Endometrial microvascular endothelial cells (primary cell): ENCODE data around the gene GNAI3. TPM values are rescaled to one million over a fixed set of nuclear protein-coding genes. Genes with fewer than 3 reads are reported as not detected.

Source experiments
- in situ Hi-C: cut with HindIII; loops from 2 replicates; pipeline ENCODE4 v1.10.0; 2017; ENCODE audit warnings: low sequenced_read_pairs, low pct_unique_long_range_greater_than_20kb; ENCODE audit errors: inconsistent ontology term
- total RNA-seq: library from RNA; depleted of rRNA; stranded (reverse); fragments of >200 nt; gene quantifications from one replicate; pipeline ENCODE4 v1.2.3, GENCODE V29; 2015; ENCODE audit errors: inconsistent ontology term

GNAI3 gene
- 15.3 TPM for total RNA-seq

- in situ Hi-C loops, result no loop called here
These were observed at the start of gene GNAI3 for GRCh38 chr1:109548321-109549267. TSS of gene GNAI3 (plus strand) at chr1:109548615. CDS start at chr1:109548721, 106 bp downstream.

- in situ Hi-C loops, result no loop called here
These were observed 49.3 kb upstream of the GNAI3 start for GRCh38 chr1:109499081-109499480.

GRCh38 chr1:109499661-109500536 is 48.5 kb upstream of the GNAI3 start:
- in situ Hi-C loops, result no loop called here

GRCh38 chr1:109500941-109501381 is 47.5 kb upstream of the GNAI3 start:
- in situ Hi-C loops, result no loop called here

- in situ Hi-C loops, result no loop called here
These were observed 46.6 kb upstream of the GNAI3 start for GRCh38 chr1:109501644-109502363.

- in situ Hi-C loops, result no loop called here
These were observed 46.0 kb upstream of the GNAI3 start for GRCh38 chr1:109502364-109502851.

GRCh38 chr1:109503935-109504334 is 44.5 kb upstream of the GNAI3 start:
- in situ Hi-C loops, result no loop called here

- in situ Hi-C loops, result no loop called here
These were observed 43.4 kb upstream of the GNAI3 start for GRCh38 chr1:109504974-109505373.

GRCh38 chr1:109508001-109508872 is 40.2 kb upstream of the GNAI3 start:
- in situ Hi-C loops, result no loop called here

- in situ Hi-C loops, result no loop called here
These were observed 39.6 kb upstream of the GNAI3 start for GRCh38 chr1:109508873-109509175.

GRCh38 chr1:109509176-109510134 is 39.0 kb upstream of the GNAI3 start, which contains the start of gene AMIGO1:
TSS of gene AMIGO1 (minus strand) at chr1:109509727. CDS start at chr1:109508912, 815 bp downstream.
- in situ Hi-C loops, result no loop called here

GRCh38 chr1:109513110-109513710 is 35.2 kb upstream of the GNAI3 start:
- in situ Hi-C loops, result no loop called here

GRCh38 chr1:109514846-109515245 is 33.6 kb upstream of the GNAI3 start:
- in situ Hi-C loops, result no loop called here

- in situ Hi-C loops, result no loop called here
These were observed 31.5 kb upstream of the GNAI3 start for GRCh38 chr1:109516872-109517271.

- in situ Hi-C loops, result no loop called here
These were observed 31.1 kb upstream of the GNAI3 start for GRCh38 chr1:109517337-109517736.
